Measurements from ENCODE around the gene SNRNP70.
"Not testable (repeated sequence)": the region's sequence is repeated elsewhere in the genome, so short reads cannot be mapped to it uniquely, and the experiment has no call there.

The SNRNP70 gene

GRCh38 chr19:49146408-49146770 is 61.1 kb downstream of the SNRNP70 start:
- not testable (repeated sequence) for H3K36me3 ChIP-seq (ENCODE audit: control insufficient read depth, insufficient read depth, low read length); H3K27ac ChIP-seq (ENCODE audit: insufficient read depth, low read length, poor library complexity, severe bottlenecking); H3K9me3 ChIP-seq (ENCODE audit: control insufficient read depth, low read length); DNase-seq; H3K4me3 ChIP-seq (ENCODE audit: insufficient read depth, low read depth, low read length, poor library complexity, severe bottlenecking)
- Histone ChIP-seq H3K4me1 (ENCODE audit: control insufficient read depth, insufficient read depth, low read length, poor library complexity, severe bottlenecking) (peaks cover 33% of the 10 kb centered on the region), H3K27me3 (replicated peaks; ENCODE audit: control insufficient read depth, insufficient read depth, low read length, poor library complexity, severe bottlenecking) (peaks cover 40% of the 10 kb centered on the region)

DNA sequence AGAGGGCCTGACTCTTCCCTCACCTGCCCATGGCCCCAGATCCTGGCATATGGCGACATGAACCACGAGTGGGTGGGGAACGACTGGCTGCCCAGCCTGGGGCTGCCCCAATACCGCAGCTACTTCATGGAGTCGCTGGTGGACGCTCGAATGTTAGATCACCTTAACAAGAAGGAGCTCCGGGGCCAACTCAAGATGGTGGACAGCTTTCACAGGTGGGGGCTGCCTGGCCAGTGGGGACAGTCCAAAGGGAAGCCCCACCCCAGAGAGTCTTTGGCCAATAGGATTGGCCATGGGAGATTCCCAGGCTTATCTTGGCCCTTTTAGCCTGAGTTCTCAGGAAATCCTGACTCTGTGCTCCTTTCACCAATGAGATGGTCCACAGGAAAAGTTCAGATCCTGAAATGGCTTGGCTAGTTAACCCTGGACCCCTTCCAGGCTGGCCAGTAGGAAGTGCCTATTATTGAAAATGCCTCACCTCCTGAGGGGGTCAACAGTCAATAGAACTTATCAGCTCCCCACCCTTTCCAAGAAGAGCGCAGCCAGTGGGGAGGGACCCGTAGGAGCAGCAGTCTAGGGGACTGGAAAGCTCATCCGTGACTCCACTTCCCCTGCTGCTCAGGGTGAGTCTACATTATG is 62.9 kb downstream of the SNRNP70 start:
- H3K36me3 ChIP-seq (ENCODE audit: control insufficient read depth, insufficient read depth, low read length): no peaks in the 10 kb centered on the region
- H3K4me1 ChIP-seq (ENCODE audit: control insufficient read depth, insufficient read depth, low read length, poor library complexity, severe bottlenecking): peaks cover 30% of the 10 kb centered on the region
- H3K27me3 ChIP-seq (replicated peaks; ENCODE audit: control insufficient read depth, insufficient read depth, low read length, poor library complexity, severe bottlenecking): peaks cover 45% of the 10 kb centered on the region
- no peak overlapping the region for H3K4me3 ChIP-seq (ENCODE audit: insufficient read depth, low read depth, low read length, poor library complexity, severe bottlenecking)
- H3K9me3 ChIP-seq (ENCODE audit: control insufficient read depth, low read length): no peaks in the 10 kb centered on the region
- DNase-seq: no peak
- no peak overlapping the region for H3K27ac ChIP-seq (ENCODE audit: insufficient read depth, low read length, poor library complexity, severe bottlenecking)

- peak overlapping the region; percentile 59 for H3K4me3 ChIP-seq (ENCODE audit: insufficient read depth, low read depth, low read length, poor library complexity, severe bottlenecking)
- peaks cover 45% of the 10 kb centered on the region for H3K27me3 ChIP-seq (replicated peaks; ENCODE audit: control insufficient read depth, insufficient read depth, low read length, poor library complexity, severe bottlenecking)
- H3K36me3 ChIP-seq (ENCODE audit: control insufficient read depth, insufficient read depth, low read length): no peaks in the 10 kb centered on the region
- DNase-seq: peak; percentile 64 to 77 (median 75)
- no peaks in the 10 kb centered on the region for H3K9me3 ChIP-seq (ENCODE audit: control insufficient read depth, low read length)
- no peak overlapping the region for H3K27ac ChIP-seq (ENCODE audit: insufficient read depth, low read length, poor library complexity, severe bottlenecking)
- peaks cover 30% of the 10 kb centered on the region for H3K4me1 ChIP-seq (ENCODE audit: control insufficient read depth, insufficient read depth, low read length, poor library complexity, severe bottlenecking)
Observed at GRCh38 chr19:49148784-49149651, 63.8 kb downstream of the SNRNP70 start.

GRCh38 chr19:49149652-49150105 is 64.4 kb downstream of the SNRNP70 start:
- Histone ChIP-seq H3K4me1 (ENCODE audit: control insufficient read depth, insufficient read depth, low read length, poor library complexity, severe bottlenecking) (peaks cover 30% of the 10 kb centered on the region), H3K9me3 (ENCODE audit: control insufficient read depth, low read length) (no peaks in the 10 kb centered on the region), H3K27me3 (replicated peaks; ENCODE audit: control insufficient read depth, insufficient read depth, low read length, poor library complexity, severe bottlenecking) (peaks cover 43% of the 10 kb centered on the region), H3K4me3 (ENCODE audit: insufficient read depth, low read depth, low read length, poor library complexity, severe bottlenecking) (peak overlapping the region; percentile 59), H3K27ac (ENCODE audit: insufficient read depth, low read length, poor library complexity, severe bottlenecking) (no peak overlapping the region), H3K36me3 (ENCODE audit: control insufficient read depth, insufficient read depth, low read length) (no peaks in the 10 kb centered on the region)
- no peak for DNase-seq

DNA sequence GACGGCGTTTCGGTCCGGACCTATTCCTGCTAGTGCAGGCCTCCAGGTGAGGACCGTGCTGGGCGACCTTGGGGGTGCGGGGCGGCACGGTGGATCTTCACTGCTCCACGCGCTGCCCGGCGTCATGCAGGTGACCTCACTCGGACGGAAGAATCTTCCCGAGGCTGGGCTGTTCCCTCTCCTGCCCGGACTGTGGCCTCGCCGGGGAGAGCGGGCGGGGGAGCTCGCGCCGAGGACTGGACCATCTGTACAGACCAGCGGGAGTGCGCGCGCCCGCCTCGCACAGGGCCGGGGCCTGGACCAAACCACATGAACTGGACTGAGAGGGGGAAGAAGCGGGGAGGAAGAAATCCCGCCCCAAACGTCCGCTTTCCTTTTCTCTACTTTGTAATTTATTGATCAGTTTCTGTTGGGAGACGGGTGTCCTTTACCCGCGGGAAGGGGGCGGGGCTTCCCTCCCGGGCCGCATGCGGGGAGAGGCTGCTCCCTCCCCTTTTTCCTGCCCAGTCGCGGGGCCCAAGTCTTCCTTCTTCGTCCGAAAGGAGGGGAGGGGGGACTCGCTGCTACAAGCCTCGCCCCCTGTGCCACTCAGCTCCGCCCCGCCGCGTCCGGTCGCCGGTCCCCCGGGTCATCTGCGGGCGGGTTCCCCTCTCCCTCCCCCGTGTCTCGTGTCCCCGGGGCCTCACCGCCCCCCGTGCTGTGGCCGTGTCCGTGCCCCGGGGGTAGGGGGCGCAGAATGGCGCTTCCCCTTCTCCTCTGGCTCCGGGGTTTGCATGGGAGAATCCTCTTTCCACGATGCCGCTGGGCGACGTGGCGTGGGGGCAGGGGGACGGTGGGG is 65.1 kb downstream of the SNRNP70 start:
- Histone ChIP-seq H3K27me3 (replicated peaks; ENCODE audit: control insufficient read depth, insufficient read depth, low read length, poor library complexity, severe bottlenecking) (peaks cover 43% of the 10 kb centered on the region), H3K9me3 (ENCODE audit: control insufficient read depth, low read length) (no peaks in the 10 kb centered on the region), H3K4me1 (ENCODE audit: control insufficient read depth, insufficient read depth, low read length, poor library complexity, severe bottlenecking) (peaks cover 30% of the 10 kb centered on the region), H3K27ac (ENCODE audit: insufficient read depth, low read length, poor library complexity, severe bottlenecking) (no peak overlapping the region), H3K4me3 (ENCODE audit: insufficient read depth, low read depth, low read length, poor library complexity, severe bottlenecking) (peak overlapping the region; percentile 59), H3K36me3 (ENCODE audit: control insufficient read depth, insufficient read depth, low read length) (no peaks in the 10 kb centered on the region)
- peak in 2 of 3 donors; percentile 20 to 37 for DNase-seq

DNA sequence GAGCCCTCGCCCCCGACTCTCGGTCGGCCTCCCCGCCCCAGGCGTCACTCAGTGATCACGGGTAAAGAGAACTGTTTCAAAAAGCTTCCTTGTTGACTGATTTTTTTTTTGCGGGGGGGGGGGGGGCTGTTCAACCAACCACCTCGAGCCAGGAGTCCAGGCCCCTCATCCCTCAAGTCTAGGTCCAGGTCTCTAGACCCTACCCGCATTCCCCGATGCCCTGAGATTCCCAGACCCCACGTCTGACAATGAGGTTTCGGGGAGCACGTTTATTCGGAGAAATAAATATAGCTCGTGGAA is 65.6 kb downstream of the SNRNP70 start:
- H3K9me3 ChIP-seq (ENCODE audit: control insufficient read depth, low read length): no peaks in the 10 kb centered on the region
- H3K27ac ChIP-seq (ENCODE audit: insufficient read depth, low read length, poor library complexity, severe bottlenecking): no peak overlapping the region
- H3K27me3 ChIP-seq (replicated peaks; ENCODE audit: control insufficient read depth, insufficient read depth, low read length, poor library complexity, severe bottlenecking): peaks cover 39% of the 10 kb centered on the region
- no peak for DNase-seq
- peak overlapping the region; percentile 59 for H3K4me3 ChIP-seq (ENCODE audit: insufficient read depth, low read depth, low read length, poor library complexity, severe bottlenecking)
- no peaks in the 10 kb centered on the region for H3K36me3 ChIP-seq (ENCODE audit: control insufficient read depth, insufficient read depth, low read length)
- H3K4me1 ChIP-seq (ENCODE audit: control insufficient read depth, insufficient read depth, low read length, poor library complexity, severe bottlenecking): peaks cover 30% of the 10 kb centered on the region

DNA sequence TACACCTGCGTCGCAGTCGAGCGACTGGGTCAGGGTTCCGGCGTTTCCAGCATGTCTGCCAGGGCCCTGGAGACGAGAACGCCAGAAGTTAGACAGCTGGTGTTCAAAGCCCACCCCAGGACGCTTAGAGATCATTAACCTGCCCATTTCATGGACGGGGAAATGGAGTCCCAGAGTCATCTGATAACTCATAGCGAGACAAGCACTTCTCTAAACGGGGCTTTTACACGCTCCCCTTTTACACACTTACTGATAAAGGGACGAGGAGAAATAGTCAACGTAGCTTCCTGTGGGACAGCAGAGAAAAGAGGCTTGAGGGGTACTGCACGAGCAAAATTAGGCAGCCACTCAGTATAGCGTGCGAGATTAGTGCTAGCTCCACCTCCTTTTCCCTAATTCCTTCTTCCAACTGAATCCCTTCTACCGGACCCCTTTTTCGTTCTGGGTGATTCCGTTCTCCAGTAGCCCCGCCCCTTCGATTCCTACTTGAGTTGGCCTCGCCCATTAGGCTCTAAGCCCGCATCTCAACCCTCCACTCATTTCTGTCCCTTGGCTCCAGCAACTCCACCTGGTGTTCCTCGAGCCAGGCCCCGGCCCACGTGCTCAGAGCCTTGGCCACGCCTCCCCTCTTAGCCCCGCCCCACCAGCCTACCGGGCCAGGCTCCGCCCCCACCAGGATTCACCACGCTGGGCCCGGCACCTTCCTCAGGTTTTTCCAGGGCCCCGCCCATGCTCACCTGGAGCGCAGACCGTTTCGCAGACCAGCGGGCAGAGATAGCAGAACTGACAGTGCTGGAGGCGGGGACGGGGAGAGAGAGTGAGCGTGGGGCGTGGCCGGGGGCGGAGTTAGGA is 66.2 kb downstream of the SNRNP70 start:
- Histone ChIP-seq H3K9me3 (ENCODE audit: control insufficient read depth, low read length) (no peaks in the 10 kb centered on the region), H3K27me3 (replicated peaks; ENCODE audit: control insufficient read depth, insufficient read depth, low read length, poor library complexity, severe bottlenecking) (peaks cover 34% of the 10 kb centered on the region), H3K4me3 (ENCODE audit: insufficient read depth, low read depth, low read length, poor library complexity, severe bottlenecking) (no peak overlapping the region), H3K4me1 (ENCODE audit: control insufficient read depth, insufficient read depth, low read length, poor library complexity, severe bottlenecking) (peaks cover 26% of the 10 kb centered on the region), H3K36me3 (ENCODE audit: control insufficient read depth, insufficient read depth, low read length) (no peaks in the 10 kb centered on the region), H3K27ac (ENCODE audit: insufficient read depth, low read length, poor library complexity, severe bottlenecking) (no peak overlapping the region)
- peak in 1 of 3 donors; percentile 26 for DNase-seq

- Histone ChIP-seq H3K4me3 (ENCODE audit: insufficient read depth, low read depth, low read length, poor library complexity, severe bottlenecking) (no peak overlapping the region), H3K27ac (ENCODE audit: insufficient read depth, low read length, poor library complexity, severe bottlenecking) (no peak overlapping the region), H3K27me3 (replicated peaks; ENCODE audit: control insufficient read depth, insufficient read depth, low read length, poor library complexity, severe bottlenecking) (peaks cover 34% of the 10 kb centered on the region), H3K9me3 (ENCODE audit: control insufficient read depth, low read length) (no peaks in the 10 kb centered on the region), H3K4me1 (ENCODE audit: control insufficient read depth, insufficient read depth, low read length, poor library complexity, severe bottlenecking) (peaks cover 26% of the 10 kb centered on the region), H3K36me3 (ENCODE audit: control insufficient read depth, insufficient read depth, low read length) (no peaks in the 10 kb centered on the region)
- no peak for DNase-seq
Observed at GRCh38 chr19:49152119-49152550, 66.9 kb downstream of the SNRNP70 start.

DNA sequence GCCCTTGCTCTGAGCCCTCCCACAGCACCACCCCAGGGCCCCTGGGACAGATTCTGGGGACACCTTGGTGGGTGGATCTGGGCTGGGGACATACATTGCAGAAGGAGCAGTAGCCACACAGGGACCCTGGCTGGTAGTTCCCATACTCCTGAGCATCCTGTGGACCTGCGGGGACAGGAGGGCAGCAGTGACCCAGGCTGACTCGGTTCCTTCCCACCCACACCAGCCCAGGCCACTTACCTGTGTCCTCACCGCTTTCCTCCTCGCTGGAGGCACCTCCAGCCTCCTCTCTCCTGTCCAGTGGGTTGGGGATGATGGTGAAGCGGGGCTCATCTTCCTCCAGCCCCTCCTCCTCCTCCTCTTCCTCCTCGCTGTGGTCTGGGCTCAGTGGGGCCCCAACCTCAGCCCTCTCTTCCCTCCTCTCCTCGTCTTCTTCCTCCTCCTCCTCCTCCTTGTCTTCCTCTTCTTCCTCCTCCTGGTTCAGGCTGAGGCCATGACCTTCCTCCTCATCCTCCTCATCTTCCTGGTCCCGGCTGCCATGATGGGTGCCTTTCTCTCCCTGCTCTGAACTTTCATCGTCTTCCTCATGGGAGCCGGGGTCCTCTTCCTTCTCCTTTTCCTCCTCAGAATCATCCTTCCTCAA is 68.0 kb downstream of the SNRNP70 start:
- H3K27ac ChIP-seq (ENCODE audit: insufficient read depth, low read length, poor library complexity, severe bottlenecking): no peak overlapping the region
- H3K36me3 ChIP-seq (ENCODE audit: control insufficient read depth, insufficient read depth, low read length): no peaks in the 10 kb centered on the region
- no peaks in the 10 kb centered on the region for H3K9me3 ChIP-seq (ENCODE audit: control insufficient read depth, low read length)
- DNase-seq: no peak
- peaks cover 26% of the 10 kb centered on the region for H3K4me1 ChIP-seq (ENCODE audit: control insufficient read depth, insufficient read depth, low read length, poor library complexity, severe bottlenecking)
- H3K4me3 ChIP-seq (ENCODE audit: insufficient read depth, low read depth, low read length, poor library complexity, severe bottlenecking): no peak overlapping the region
- H3K27me3 ChIP-seq (replicated peaks; ENCODE audit: control insufficient read depth, insufficient read depth, low read length, poor library complexity, severe bottlenecking): peaks cover 45% of the 10 kb centered on the region
